ENCODE measurements around the gene HAGHL. TPM values are rescaled to one million over a fixed set of nuclear protein-coding genes. Genes with fewer than 3 reads are reported as not detected.
A peak's percentile ranks its signal among the peaks of the same experiment; 100 is the strongest.

HAGHL gene
- polyA plus RNA-seq, 1 donor (not counting 4 experiments of a cell fraction or from before 2014, with no cell fraction given) = 8.0 TPM

GRCh38 chr16:732936-733335 is 6.0 kb downstream of the HAGHL start:
- Histone ChIP-seq H3K9me1 (ENCODE audit: control insufficient read depth, extremely low read depth, insufficient read depth, low read length) (no peaks in the 10 kb centered on the region), H2AFZ (ENCODE audit: control insufficient read depth, low read length) (no peak overlapping the region), H3K79me2 (ENCODE audit: control insufficient read depth, insufficient read depth, low read length) (no peaks in the 10 kb centered on the region), H3K4me3 (ENCODE audit: control insufficient read depth in 2 of 3, extremely low read depth in 1 of 3, insufficient read depth in 2 of 3, low read depth in 1 of 3, low read length in 3 of 3) (no peak overlapping the region), H3K9me3 (ENCODE audit: control insufficient read depth, low read depth, low read length) (no peaks in the 10 kb centered on the region), H3K4me2 (ENCODE audit: control insufficient read depth, extremely low read depth, insufficient read depth, low read depth, low read length) (no peak overlapping the region), H4K20me1 (ENCODE audit: control insufficient read depth, extremely low read depth, insufficient read depth, low read length) (no peaks in the 10 kb centered on the region), H3K36me3 (ENCODE audit: control insufficient read depth in 2 of 2, extremely low read depth in 1 of 2, insufficient read depth in 2 of 2, low read length in 2 of 2) (peaks cover 23 to 31% of the 10 kb centered on the region in 2 experiments), H3K27me3 (ENCODE audit: control insufficient read depth, extremely low read depth, insufficient read depth, low read length) (no peaks in the 10 kb centered on the region), H3K4me1 (ENCODE audit: control insufficient read depth, extremely low read depth, insufficient read depth, low read length) (peaks cover 3% of the 10 kb centered on the region), H3K27ac (ENCODE audit: control insufficient read depth, insufficient read depth, low read length) (no peak overlapping the region), H3K9ac (ENCODE audit: control insufficient read depth, extremely low read depth, insufficient read depth, low read length) (no peak overlapping the region)
- dilution Hi-C loops (cut with MboI; ENCODE audit: extremely low pct_ligation_motif_present, low sequenced_read_pairs) = no loop called here
- no peak for DNase-seq (ENCODE audit: low read depth, low spot score)
- no peak for TF ChIP-seq EZH2 (IDR thresholded peaks at IDR 0.05; ENCODE audit: low read length)
- TF ChIP-seq CTCF (optimal IDR thresholded peaks at IDR 0.05 in 1 of 3, IDR thresholded peaks at IDR 0.05 in 1 of 3, conservative IDR thresholded peaks at IDR 0.05 in 1 of 3; ENCODE audit: extremely low read depth in 1 of 3, insufficient read depth in 2 of 3, low read length in 3 of 3) = peak in 1 of 3 experiments; percentile 36
- FAIRE-seq = no peak

GRCh38 chr16:733382-734207 is 6.7 kb downstream of the HAGHL start:
- no peak overlapping the region for H3K27ac ChIP-seq (ENCODE audit: control insufficient read depth, insufficient read depth, low read length)
- FAIRE-seq (no peak), DNase-seq (ENCODE audit: low read depth, low spot score) (no peak)
- peaks cover 25 to 31% of the 10 kb centered on the region in 2 experiments for H3K36me3 ChIP-seq (ENCODE audit: control insufficient read depth in 2 of 2, extremely low read depth in 1 of 2, insufficient read depth in 2 of 2, low read length in 2 of 2)
- dilution Hi-C loops (cut with MboI; ENCODE audit: extremely low pct_ligation_motif_present, low sequenced_read_pairs) = no loop called here
- H3K4me1 ChIP-seq (ENCODE audit: control insufficient read depth, extremely low read depth, insufficient read depth, low read length) = peaks cover 6% of the 10 kb centered on the region
- no peaks in the 10 kb centered on the region for H3K9me3 ChIP-seq (ENCODE audit: control insufficient read depth, low read depth, low read length)
- H3K9me1 ChIP-seq (ENCODE audit: control insufficient read depth, extremely low read depth, insufficient read depth, low read length) = no peaks in the 10 kb centered on the region
- no peak overlapping the region for H3K4me3 ChIP-seq (ENCODE audit: control insufficient read depth in 2 of 3, extremely low read depth in 1 of 3, insufficient read depth in 2 of 3, low read depth in 1 of 3, low read length in 3 of 3)
- H3K4me2 ChIP-seq (ENCODE audit: control insufficient read depth, extremely low read depth, insufficient read depth, low read depth, low read length) = no peak overlapping the region
- H3K9ac ChIP-seq (ENCODE audit: control insufficient read depth, extremely low read depth, insufficient read depth, low read length) = no peak overlapping the region
- TF ChIP-seq EZH2 (IDR thresholded peaks at IDR 0.05; ENCODE audit: low read length) (no peak), CTCF (optimal IDR thresholded peaks at IDR 0.05 in 1 of 3, IDR thresholded peaks at IDR 0.05 in 1 of 3, conservative IDR thresholded peaks at IDR 0.05 in 1 of 3; ENCODE audit: extremely low read depth in 1 of 3, insufficient read depth in 2 of 3, low read length in 3 of 3) (peak; percentile 14 to 69 (median 23))
- no peaks in the 10 kb centered on the region for H3K27me3 ChIP-seq (ENCODE audit: control insufficient read depth, extremely low read depth, insufficient read depth, low read length)
- H2AFZ ChIP-seq (ENCODE audit: control insufficient read depth, low read length) = no peak overlapping the region
- no peaks in the 10 kb centered on the region for H3K79me2 ChIP-seq (ENCODE audit: control insufficient read depth, insufficient read depth, low read length)
- no peaks in the 10 kb centered on the region for H4K20me1 ChIP-seq (ENCODE audit: control insufficient read depth, extremely low read depth, insufficient read depth, low read length)

All from keratinocyte (primary cell).